ENCODE results near the gene ITPR1.

DNA sequence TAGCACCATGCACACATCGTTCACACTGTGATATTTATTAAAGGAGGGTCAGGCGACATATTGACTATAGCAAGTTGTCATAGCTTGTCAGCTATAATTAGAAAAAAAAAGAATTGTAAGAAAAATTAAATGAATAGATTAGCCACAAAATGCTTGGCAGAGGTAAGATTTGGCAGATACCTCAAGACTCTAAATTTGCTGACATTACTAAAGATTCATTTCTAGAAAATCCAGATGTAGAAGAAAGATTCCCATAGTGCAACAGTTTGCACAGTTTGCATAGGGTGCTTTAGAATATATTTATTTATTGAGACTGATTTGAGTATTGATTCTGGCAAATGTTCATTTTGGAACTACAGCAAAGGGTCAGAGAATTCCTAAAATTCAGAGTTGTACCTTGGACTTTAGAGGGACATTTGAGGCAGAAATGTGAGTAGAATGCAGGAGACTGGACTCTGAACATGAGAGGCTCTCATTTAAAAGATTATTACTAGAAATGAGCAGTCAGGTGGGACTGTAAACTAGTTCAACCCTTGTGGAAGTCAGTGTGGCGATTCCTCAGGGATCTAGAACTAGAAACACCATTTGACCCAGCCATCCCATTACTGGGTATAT, 384.1 kb downstream of the ITPR1 start:
- TF ChIP-seq CTCF (IDR thresholded peaks at IDR 0.05) (no peak), EP300 (IDR thresholded peaks at IDR 0.05) (no peak)
